Right forelimb (tissue), 1 donor: ENCODE measurements around the gene BUB3.

Experiments used
- DNase-seq: peaks from one replicate; pipeline ENCODE4 v3.0.0-alpha.2; 2018

The BUB3 gene

GRCh38 chr10:123205041-123205440, 50.8 kb downstream of the BUB3 start:
- DNase-seq = no peak

- DNase-seq = no peak
These were observed 57.9 kb downstream of the BUB3 start for GRCh38 chr10:123212063-123212462.

GRCh38 chr10:123212640-123213039, 58.4 kb downstream of the BUB3 start:
- no peak for DNase-seq

GRCh38 chr10:123213192-123213591, 59.0 kb downstream of the BUB3 start:
- no peak for DNase-seq
